Spinal cord (tissue), 4 donors: ENCODE data around the gene KLHL18. TPM values are rescaled to one million over a fixed set of nuclear protein-coding genes. Genes with fewer than 3 reads are reported as not detected.
A peak's percentile ranks its signal among the peaks of the same experiment; 100 is the strongest.

ENCODE experiments used
- polyA plus RNA-seq, 2 donors: library from polyadenylated mRNA; unstranded; fragments of 120-200 nt; gene quantifications; one replicate each; pipeline ENCODE4 v1.2.1, GENCODE V29; 2013; ENCODE audit not compliant: insufficient read length in 2 of 2
- small RNA-seq: library from RNA; depleted of rRNA; stranded (forward); fragments of <200 nt; gene quantifications from one replicate; pipeline ENCODE3, GENCODE V24; 2014; ENCODE audit warnings: low replicate concordance
- total RNA-seq, 2 donors: library from RNA; depleted of rRNA in 1 of 2; stranded (reverse); fragments of 120-200 nt in 1 of 2; fragments of >200 nt in 1 of 2; gene quantifications; one replicate each; pipeline versions ENCODE4 v1.2.3 to v1.2.4, GENCODE V29; 2013 to 2014

Gene KLHL18
- total and polyA plus RNA-seq, 4 donors = 17.5 to 29.0 (median 24.9) TPM

Small RNAs within 50 kb of the gene (small RNA-seq; reads per million reads assigned to genes)
- 0.28 reads per million, percentile 24 among the genes with 10 or more reads in this experiment for gene SNORD13P3

Other genes starting within 250 kb of the KLHL18 start
- 10 to 100 TPM; 55.8 to 72.0 TPM for gene SETD2, start 118.8 kb upstream of the KLHL18 start, total RNA-seq
- 10 to 100 TPM; 39.9 to 46.1 TPM for gene SETD2, start 118.8 kb upstream of the KLHL18 start, polyA plus RNA-seq
- 10 to 100 TPM; 11.5 to 26.1 TPM for gene KIF9, start 145 bp upstream of the KLHL18 start, total RNA-seq
- gene KIF9, start 145 bp upstream of the KLHL18 start, polyA plus RNA-seq = 10 to 100 TPM; 24.7 to 27.3 TPM
- gene PTPN23, start 98.1 kb downstream of the KLHL18 start, total RNA-seq = 10 to 100 TPM; 13.8 to 19.1 TPM
- gene PTPN23, start 98.1 kb downstream of the KLHL18 start, polyA plus RNA-seq = 10 to 100 TPM; 41.9 to 46.7 TPM
- gene SCAP, start 193.0 kb downstream of the KLHL18 start, total RNA-seq = 10 to 100 TPM; 63.9 to 89.7 TPM
- gene SCAP, start 193.0 kb downstream of the KLHL18 start, polyA plus RNA-seq = 10 to 100 TPM; 97.1 to 99.5 TPM
- 10 to 100 TPM; 32.9 to 61.9 TPM for gene ELP6, start 230.8 kb downstream of the KLHL18 start, total RNA-seq
- gene ELP6, start 230.8 kb downstream of the KLHL18 start, polyA plus RNA-seq = 10 to 100 TPM; 42.4 to 61.1 TPM